ENCODE data around the gene STARD7.

GRCh38 chr2:96156011-96156820, 52.4 kb downstream of the STARD7 start:
- TF ChIP-seq CTCF (IDR thresholded peaks at IDR 0.05) (no peak), POLR2A (IDR thresholded peaks at IDR 0.05) (no peak)

Data from Peyer's patch (tissue), 4 donors.